D341Med (cell line): ENCODE data around the gene NSFL1C.

Source experiments
- DNase-seq: peaks from one replicate; pipeline ENCODE4 v3.0.0; 2012; ENCODE audit warnings: low spot score

NSFL1C gene

GRCh38 chr20:1484438-1485116 lies 17.9 kb upstream of the NSFL1C start:
- DNase-seq, result no peak

DNA sequence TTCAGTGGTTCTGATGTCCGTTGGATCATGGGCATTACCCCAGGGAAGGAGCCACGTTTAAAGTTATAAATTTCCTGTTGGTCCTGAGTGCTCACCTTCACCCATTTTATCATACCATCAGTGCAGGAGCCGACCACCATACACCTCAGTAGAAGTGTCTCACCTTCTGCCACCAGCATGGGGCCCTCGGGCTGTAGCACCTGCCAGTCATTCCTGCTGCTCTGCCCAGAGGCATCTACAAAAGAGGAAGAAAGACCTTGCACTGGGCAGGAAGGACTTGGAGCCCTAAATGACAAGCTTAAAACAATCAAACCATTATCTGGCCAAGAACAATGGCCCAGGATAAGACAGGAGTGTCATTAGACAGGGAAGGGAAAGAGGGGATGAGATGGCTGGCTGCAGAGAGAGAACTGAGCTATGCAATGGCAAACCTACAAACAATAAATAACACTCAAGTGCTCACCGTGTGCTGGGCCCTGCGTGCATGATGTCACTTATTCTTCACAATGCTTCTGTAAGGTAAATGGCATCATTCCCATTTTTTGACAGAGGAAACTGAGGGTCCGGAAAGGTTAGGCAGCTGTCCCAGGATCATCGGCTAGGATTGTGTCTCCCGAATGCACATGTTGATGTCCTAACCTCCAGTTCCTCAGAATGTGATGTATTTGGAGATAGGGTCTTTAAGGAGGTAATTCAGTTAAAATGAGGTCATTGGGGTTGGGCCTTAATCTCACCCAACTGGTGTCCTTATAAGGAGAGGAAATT lies 13.4 kb upstream of the NSFL1C start:
- no peak for DNase-seq

DNA sequence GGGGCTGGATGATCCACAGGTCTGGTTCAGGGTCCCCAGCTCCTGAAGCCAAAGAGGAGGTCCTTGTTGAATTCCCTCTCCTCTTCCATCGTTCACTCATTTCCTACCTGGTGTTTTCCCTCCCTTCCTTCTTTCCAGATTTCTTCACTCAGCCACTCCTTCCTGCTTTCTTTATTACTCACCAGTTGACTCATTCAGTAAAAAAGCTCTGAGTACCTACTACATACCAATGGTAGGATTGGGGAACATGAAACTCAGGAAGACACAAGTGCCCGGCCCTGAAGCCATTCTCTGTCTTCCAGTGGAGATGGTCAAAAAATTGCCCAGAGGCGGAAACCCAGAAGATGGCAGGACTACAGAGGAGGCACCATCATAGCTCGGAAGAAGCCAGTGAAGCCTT lies 11.9 kb upstream of the NSFL1C start:
- DNase-seq, result no peak

DNA sequence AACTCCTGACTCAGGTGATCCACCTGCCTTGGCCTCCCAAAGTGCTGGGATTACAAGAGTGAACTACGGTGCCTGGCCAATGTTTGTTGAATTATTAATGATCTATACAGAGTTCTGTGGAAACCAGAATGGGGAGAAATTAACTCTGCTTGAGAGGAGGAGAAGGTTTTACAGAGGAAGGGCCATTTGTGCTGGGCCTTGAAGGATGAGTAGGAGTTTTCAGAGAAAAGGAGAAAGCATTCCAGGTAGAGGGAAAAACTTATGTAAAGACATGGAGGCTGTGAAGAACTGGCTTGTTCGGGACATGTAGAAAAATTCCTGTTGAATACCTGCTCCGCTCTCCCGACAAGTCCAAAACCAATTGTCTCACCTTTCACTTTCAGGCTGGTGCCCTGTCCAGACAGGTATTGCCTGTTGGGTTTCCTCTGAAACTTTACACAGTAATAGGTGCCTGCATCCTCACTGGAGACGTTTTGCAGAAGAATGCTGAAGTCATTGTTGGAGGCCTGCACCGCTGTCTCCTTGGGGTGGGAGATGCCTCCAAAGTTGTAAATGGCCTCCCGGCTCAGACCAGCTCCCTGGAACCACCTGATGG lies 11.3 kb upstream of the NSFL1C start:
- DNase-seq, result no peak

DNA sequence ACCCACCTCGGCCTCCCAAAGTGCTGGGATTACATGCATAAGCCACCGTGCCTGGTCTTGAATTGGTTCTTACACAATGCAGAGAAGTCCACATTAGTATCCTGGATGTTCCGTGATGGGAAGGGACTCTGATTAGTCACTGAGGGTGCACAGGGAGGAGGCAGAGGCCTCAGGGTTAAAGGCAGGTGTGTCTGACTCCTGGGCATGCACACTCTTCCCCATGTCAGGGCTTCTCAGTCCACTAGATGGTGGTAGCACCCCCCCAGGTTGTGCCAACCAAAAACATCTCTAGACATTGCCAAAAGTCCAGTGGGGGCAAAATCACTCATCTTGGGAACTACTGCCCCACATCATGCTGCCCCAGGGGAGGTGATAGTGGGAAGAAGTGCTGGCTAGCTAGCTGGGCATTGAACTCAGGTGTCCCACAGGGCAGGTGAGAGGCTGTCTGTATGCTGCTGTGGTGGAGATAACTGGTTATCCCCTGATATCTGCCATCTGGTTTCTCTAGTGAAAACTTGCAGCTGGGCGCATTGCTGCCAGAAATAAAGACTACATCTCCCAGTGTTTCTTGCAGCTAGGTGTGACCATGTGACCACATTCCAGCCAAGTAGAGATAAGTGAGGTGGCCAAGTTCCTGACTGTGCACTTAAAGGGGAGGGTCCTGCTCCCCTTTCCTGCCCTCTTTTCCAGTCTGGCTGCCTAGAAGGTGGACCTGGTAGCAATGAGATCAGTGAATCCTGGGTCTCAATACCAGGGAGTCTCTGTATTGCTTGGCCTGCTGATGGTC lies 8.4 kb upstream of the NSFL1C start:
- DNase-seq, result no peak

- no peak for DNase-seq
These were observed 7.7 kb upstream of the NSFL1C start for GRCh38 chr20:1474325-1474724.

DNA sequence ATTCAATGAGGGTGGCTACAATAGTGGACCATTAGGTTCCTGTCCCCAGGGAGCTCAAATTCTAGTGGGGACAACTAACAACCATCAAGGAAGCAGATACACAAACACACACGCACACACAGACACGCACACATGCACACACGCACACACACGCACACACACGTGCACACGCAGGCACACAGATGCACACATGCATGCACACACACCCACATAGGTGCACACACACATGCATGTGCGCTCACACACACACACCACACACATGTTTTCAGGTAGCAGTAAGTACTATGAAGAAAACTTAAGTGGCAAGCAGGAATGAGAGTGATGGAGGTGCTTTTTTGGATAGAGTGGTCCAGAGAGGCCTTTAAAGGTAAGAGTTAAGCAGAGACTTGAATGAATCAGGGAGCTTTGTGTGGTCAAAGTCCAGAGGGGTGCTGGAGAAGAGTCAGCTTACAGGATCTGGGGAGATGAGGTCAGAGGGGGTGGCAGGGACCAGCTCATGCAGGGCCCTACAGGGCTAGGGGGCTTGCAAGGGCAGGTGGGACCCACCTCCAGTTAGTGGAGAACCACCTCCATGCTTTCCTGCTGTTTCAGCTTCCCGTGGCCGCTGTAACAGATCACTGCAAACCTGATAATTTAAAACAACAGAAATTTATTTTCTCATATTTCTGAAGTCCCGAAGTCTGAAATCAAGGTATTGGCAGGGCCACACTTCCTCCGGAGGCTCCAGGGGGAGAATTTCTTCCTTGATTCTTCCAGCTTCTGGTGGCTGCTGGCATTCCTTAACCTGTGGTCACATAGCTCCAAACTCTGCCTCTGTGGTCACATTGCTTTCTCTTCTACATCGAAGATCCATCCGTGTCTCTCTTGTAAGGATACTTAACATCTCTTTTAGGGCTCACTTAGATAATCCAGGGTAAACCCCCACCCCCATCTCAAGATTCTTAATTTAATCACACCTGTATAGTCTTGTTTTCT lies 6.9 kb upstream of the NSFL1C start:
- DNase-seq, result no peak

GRCh38 chr20:1472556-1473245 lies 6.1 kb upstream of the NSFL1C start:
- no peak for DNase-seq

GRCh38 chr20:1471242-1471641 lies 4.6 kb upstream of the NSFL1C start:
- no peak for DNase-seq

GRCh38 chr20:1469925-1470571 lies 3.4 kb upstream of the NSFL1C start:
- DNase-seq, result peak; percentile 65

GRCh38 chr20:1469306-1469905 lies 2.8 kb upstream of the NSFL1C start:
- no peak for DNase-seq

DNA sequence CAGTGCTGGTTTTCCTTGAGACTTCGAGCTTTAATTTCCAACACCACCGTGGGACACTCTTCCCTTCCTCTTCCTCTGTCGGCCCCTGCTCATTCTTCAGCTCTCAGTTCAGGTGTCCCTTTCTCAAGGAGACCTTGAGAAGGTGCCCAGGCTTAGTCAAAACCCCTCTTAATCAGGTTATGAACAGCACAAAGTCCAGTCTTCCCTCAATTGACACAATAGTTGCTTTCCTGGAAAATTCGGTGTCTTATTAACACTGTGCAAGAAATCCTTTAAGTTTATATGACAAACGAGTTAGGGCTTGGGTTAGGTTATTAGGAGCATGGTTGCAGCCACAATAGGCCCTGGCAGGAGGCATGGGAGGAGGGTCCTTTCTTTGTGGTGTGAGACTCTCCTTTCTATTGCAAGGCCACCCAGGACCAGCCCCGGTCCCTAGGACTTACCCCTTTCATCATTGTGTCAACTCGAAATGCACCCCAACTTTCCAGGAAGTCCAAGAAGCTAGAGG lies 1.5 kb upstream of the NSFL1C start:
- DNase-seq, result peak; percentile 3

- DNase-seq, result peak; percentile 2
These were observed 887 bp upstream of the NSFL1C start for GRCh38 chr20:1467355-1468116.

DNA sequence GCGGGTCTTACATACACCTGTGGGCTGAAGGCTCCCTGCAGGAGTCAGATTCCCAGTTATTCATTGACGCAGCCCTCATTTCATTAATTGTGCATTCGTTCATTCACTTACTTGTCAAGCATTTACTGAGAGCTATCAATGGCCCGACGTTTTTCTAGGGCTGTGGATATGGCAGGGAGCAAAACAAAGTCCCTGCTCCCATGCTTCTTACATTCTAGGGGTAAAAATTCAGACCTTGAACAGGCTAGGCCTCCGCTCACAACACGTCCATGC lies 369 bp upstream of the NSFL1C start:
- DNase-seq, result no peak

DNA sequence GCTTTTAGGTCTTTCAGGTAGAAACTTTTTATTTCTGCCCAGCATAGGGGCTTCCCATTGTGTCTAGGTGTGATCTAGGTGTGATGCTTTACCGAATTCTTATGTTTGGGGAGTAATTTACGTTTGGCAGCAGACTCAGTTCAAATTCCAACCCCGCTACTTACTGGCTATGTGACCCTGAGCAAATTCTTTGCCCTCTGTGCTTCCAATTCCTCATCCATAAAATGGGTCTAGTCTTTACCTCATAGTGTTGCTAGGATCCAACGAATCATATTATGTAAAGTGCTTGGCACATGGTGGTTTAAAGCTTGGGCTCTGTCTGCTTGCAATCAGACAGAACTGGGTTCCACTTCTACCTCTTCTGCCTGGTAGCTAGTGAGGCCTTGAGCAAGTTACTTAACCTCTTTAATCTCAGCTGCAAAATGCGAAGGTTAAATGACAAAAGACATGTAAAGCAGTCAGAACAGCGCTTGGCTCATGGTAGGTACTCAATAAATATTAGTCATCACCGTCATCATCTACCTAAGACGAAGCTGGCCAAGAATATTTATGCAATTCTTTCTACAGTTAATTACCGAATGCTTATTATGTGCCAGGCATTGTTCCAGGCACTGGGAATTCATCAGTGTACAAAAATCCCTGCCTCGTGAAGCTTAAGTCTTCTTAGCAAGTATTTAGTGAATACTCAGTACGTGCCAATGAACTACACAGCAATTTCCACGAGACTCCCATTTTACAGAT lies 1.0 kb downstream of the NSFL1C start:
- no peak for DNase-seq

DNA sequence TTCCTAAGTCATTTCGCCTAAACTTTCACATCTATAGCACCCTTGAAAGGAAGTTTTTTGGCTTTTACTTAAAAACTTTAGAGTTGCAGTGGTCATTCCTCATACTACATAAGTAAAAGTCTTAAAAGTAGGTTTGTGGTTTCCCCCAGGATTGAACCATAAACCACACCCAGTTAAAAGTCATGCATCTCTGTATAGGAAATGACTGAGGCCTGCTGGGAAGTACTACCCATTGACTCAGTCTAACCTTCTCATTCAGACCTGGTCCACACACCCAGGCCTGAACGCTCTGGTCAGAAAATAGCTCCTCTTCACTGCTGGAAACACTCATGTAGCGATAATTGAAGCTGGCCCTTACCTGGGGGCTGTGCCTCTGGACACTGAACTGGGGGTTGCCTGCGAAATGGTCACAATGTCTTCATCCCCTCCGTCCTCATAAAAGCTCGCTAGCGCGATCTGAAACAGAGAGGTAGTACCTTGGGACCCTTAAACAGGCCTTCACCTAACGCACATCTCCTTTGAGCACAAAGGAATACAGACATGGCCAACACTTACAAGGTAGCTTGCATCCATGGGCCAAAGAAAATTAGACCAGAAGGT lies 2.6 kb downstream of the NSFL1C start:
- DNase-seq, result no peak

- DNase-seq, result no peak
These were observed 3.8 kb downstream of the NSFL1C start for GRCh38 chr20:1462834-1463233.

DNA sequence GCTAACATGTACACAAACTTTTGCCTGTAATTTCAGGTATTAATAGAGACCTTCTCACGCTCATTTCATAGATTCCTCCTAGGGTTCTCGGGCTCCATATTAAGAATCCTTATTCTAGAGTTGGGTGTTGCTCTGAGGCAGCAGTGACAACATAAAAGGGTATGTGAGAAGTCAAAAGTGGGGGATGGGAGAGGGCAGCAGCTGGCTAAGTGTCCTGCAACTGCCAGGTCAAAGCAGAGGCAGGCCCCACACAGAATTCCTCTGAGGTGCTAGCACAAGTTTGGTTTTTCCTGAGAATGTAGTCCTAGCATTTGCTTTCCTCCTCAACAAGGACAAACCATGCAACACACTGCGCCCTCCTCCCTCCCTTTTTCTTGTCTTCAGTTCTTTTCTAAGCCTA lies 4.6 kb downstream of the NSFL1C start:
- no peak for DNase-seq
